HG03135 (cell line): ENCODE data around the gene CDK4.

ENCODE experiments used
- ATAC-seq: cut with Tn5 transposase; IDR thresholded peaks from one replicate; pipeline ENCODE4 v1.9.1; 2021; ENCODE audit warnings: mild to moderate bottlenecking, moderate library complexity; ENCODE audit not compliant: unreplicated experiment

CDK4 gene

GRCh38 chr12:57715036-57715748, 36.9 kb downstream of the CDK4 start:
- peak; percentile 71 for ATAC-seq

GRCh38 chr12:57713209-57713608, 38.9 kb downstream of the CDK4 start:
- no peak for ATAC-seq

GRCh38 chr12:57712701-57713100, 39.4 kb downstream of the CDK4 start:
- ATAC-seq = no peak

GRCh38 chr12:57708296-57708695, 43.8 kb downstream of the CDK4 start:
- ATAC-seq = no peak

GRCh38 chr12:57707250-57707649, 44.9 kb downstream of the CDK4 start:
- no peak for ATAC-seq

- no peak for ATAC-seq
Observed at GRCh38 chr12:57700317-57700716, 51.8 kb downstream of the CDK4 start.

GRCh38 chr12:57698414-57698813, 53.7 kb downstream of the CDK4 start:
- ATAC-seq = no peak
